ES-I3 (cell line): ENCODE measurements around the gene SRP9.
"Not testable (repeated sequence)": the region's sequence is repeated elsewhere in the genome, so short reads cannot be mapped to it uniquely, and the experiment has no call there.

Experiments
- H3K36me3 ChIP-seq: 2 replicates; pipeline ENCODE4 v1.6.1; 2013; ENCODE audit warnings: mild to moderate bottlenecking, low read length, control low read depth, moderate library complexity; ENCODE audit not compliant: insufficient read depth
- H3K4me1 ChIP-seq: 2 replicates; pipeline ENCODE4 v1.6.1; 2013; ENCODE audit warnings: mild to moderate bottlenecking, control low read depth, low read length; ENCODE audit not compliant: insufficient read depth
- H3K9ac ChIP-seq: 2 replicates; pipeline ENCODE4 v1.6.1; 2013; ENCODE audit warnings: low read depth, mild to moderate bottlenecking, low read length, moderate library complexity
- H3K9me3 ChIP-seq: 2 replicates; pipeline ENCODE4 v1.6.1; 2013; ENCODE audit warnings: mild to moderate bottlenecking, low read length, moderate library complexity; ENCODE audit not compliant: control insufficient read depth, insufficient read depth

The SRP9 gene

GRCh38 chr1:225748529-225748928 is 29.1 kb upstream of the SRP9 start:
- H3K9me3 ChIP-seq = no peaks in the 10 kb centered on the region
- H3K9ac ChIP-seq = no peak overlapping the region
- peaks cover 15% of the 10 kb centered on the region for H3K4me1 ChIP-seq
- H3K36me3 ChIP-seq = no peaks in the 10 kb centered on the region

- H3K4me1 ChIP-seq = peaks cover 15% of the 10 kb centered on the region
- H3K9me3 ChIP-seq = no peaks in the 10 kb centered on the region
- no peaks in the 10 kb centered on the region for H3K36me3 ChIP-seq
- no peak overlapping the region for H3K9ac ChIP-seq
Measured at GRCh38 chr1:225749706-225750105, 27.9 kb upstream of the SRP9 start.

GRCh38 chr1:225750420-225750819 is 27.2 kb upstream of the SRP9 start:
- Histone ChIP-seq H3K9me3 (no peaks in the 10 kb centered on the region), H3K36me3 (no peaks in the 10 kb centered on the region), H3K9ac (no peak overlapping the region), H3K4me1 (peaks cover 15% of the 10 kb centered on the region)

GRCh38 chr1:225750875-225751824 is 26.5 kb upstream of the SRP9 start:
- H3K9me3 ChIP-seq = no peaks in the 10 kb centered on the region
- no peaks in the 10 kb centered on the region for H3K36me3 ChIP-seq
- H3K4me1 ChIP-seq = peaks cover 15% of the 10 kb centered on the region
- H3K9ac ChIP-seq = no peak overlapping the region

GRCh38 chr1:225752245-225752644 is 25.4 kb upstream of the SRP9 start:
- no peak overlapping the region for H3K9ac ChIP-seq
- no peaks in the 10 kb centered on the region for H3K9me3 ChIP-seq
- H3K4me1 ChIP-seq = peaks cover 15% of the 10 kb centered on the region
- no peaks in the 10 kb centered on the region for H3K36me3 ChIP-seq

- H3K4me1 ChIP-seq = peaks cover 8% of the 10 kb centered on the region
- H3K36me3 ChIP-seq = no peaks in the 10 kb centered on the region
Measured at GRCh38 chr1:225754940-225755641, 22.5 kb upstream of the SRP9 start.

GRCh38 chr1:225755671-225756319 is 21.8 kb upstream of the SRP9 start:
- no peak overlapping the region for H3K9ac ChIP-seq

More at GRCh38 chr1:225754940-225755641, 22.5 kb upstream of the SRP9 start:
- Histone ChIP-seq H3K9me3 (no peaks in the 10 kb centered on the region), H3K9ac (no peak overlapping the region)

GRCh38 chr1:225757927-225758656 is 19.5 kb upstream of the SRP9 start:
- Histone ChIP-seq H3K4me1 (peaks cover 12% of the 10 kb centered on the region), H3K9me3 (no peaks in the 10 kb centered on the region), H3K9ac (no peak overlapping the region), H3K36me3 (no peaks in the 10 kb centered on the region)

More at GRCh38 chr1:225755671-225756319, 21.8 kb upstream of the SRP9 start:
- H3K9me3 ChIP-seq = no peaks in the 10 kb centered on the region
- peaks cover 8% of the 10 kb centered on the region for H3K4me1 ChIP-seq
- no peaks in the 10 kb centered on the region for H3K36me3 ChIP-seq

- H3K4me1 ChIP-seq = peaks cover 18% of the 10 kb centered on the region
- not testable (repeated sequence) for H3K36me3 ChIP-seq, H3K9me3 ChIP-seq, H3K9ac ChIP-seq
Measured at GRCh38 chr1:225759972-225760371, 17.7 kb upstream of the SRP9 start.

- no peak overlapping the region for H3K9ac ChIP-seq
- H3K36me3 ChIP-seq = no peaks in the 10 kb centered on the region
- H3K9me3 ChIP-seq = no peaks in the 10 kb centered on the region
- peaks cover 18% of the 10 kb centered on the region for H3K4me1 ChIP-seq
Measured at GRCh38 chr1:225760531-225760930, 17.1 kb upstream of the SRP9 start.

GRCh38 chr1:225761395-225761794 is 16.2 kb upstream of the SRP9 start:
- H3K36me3 ChIP-seq, H3K9ac ChIP-seq, H3K9me3 ChIP-seq: not testable (repeated sequence)
- peaks cover 18% of the 10 kb centered on the region for H3K4me1 ChIP-seq

- no peak overlapping the region for H3K9ac ChIP-seq
- H3K36me3 ChIP-seq = no peaks in the 10 kb centered on the region
- H3K4me1 ChIP-seq = peaks cover 18% of the 10 kb centered on the region
- H3K9me3 ChIP-seq = no peaks in the 10 kb centered on the region
Measured at GRCh38 chr1:225762002-225762441, 15.6 kb upstream of the SRP9 start.

GRCh38 chr1:225762444-225762843 is 15.2 kb upstream of the SRP9 start:
- no peaks in the 10 kb centered on the region for H3K36me3 ChIP-seq
- H3K4me1 ChIP-seq = peaks cover 22% of the 10 kb centered on the region
- no peaks in the 10 kb centered on the region for H3K9me3 ChIP-seq
- H3K9ac ChIP-seq = no peak overlapping the region
